Astrocyte (in vitro differentiated cells and primary cell): ENCODE data around the gene GRIN3B.

Experiments used
- EZH2 ChIP-seq: IDR thresholded peaks from 2 replicates; pipeline ENCODE4 v1.6.1; 2012; ENCODE audit warnings: mild to moderate bottlenecking, low read length, inconsistent platforms; ENCODE audit not compliant: insufficient read depth
- TF ChIP-seq, protein P1 (sequence below): IDR thresholded peaks from 2 replicates; pipeline ENCODE4 v1.5.1; 2011; ENCODE audit warnings: low read depth, mild to moderate bottlenecking, inconsistent platforms, low read length, moderate library complexity; ENCODE audit not compliant: insufficient read depth

DNA sequence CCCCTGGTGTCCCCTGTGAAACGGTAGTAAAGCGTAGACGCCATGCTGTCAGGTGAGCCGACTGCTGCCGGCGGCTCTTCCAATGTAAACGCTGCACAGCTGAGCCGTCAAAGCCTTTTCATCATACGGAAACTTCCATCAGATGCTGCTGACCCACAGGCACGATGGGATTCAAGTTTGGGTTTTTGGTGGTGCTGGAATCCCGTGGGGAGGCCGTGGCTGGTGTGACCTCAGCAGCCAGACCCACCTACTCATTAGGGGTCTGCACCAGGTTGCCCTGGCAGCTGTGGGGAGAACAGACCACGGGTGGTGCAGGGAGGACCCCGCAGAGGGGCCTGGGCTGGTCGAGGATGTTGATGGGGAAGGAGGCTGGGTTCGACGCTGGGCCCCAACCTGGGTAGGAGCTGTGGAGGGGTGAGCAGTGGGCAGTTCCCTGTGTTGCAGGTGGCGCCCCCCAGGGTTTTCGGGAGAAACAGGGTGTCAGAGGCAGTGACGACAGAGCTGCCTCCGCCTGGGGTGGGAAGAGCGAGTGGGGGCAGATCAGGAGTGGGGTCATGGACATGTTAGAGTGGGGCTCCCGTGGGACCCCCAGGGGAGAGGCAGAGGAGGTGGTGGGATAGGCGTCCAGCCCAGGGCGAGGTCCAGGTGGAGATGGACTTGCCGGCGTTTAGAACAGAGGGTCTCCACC lies 6.6 kb downstream of the GRIN3B start:
- TF ChIP-seq, protein P1, sequence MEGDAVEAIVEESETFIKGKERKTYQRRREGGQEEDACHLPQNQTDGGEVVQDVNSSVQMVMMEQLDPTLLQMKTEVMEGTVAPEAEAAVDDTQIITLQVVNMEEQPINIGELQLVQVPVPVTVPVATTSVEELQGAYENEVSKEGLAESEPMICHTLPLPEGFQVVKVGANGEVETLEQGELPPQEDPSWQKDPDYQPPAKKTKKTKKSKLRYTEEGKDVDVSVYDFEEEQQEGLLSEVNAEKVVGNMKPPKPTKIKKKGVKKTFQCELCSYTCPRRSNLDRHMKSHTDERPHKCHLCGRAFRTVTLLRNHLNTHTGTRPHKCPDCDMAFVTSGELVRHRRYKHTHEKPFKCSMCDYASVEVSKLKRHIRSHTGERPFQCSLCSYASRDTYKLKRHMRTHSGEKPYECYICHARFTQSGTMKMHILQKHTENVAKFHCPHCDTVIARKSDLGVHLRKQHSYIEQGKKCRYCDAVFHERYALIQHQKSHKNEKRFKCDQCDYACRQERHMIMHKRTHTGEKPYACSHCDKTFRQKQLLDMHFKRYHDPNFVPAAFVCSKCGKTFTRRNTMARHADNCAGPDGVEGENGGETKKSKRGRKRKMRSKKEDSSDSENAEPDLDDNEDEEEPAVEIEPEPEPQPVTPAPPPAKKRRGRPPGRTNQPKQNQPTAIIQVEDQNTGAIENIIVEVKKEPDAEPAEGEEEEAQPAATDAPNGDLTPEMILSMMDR: no peak
- no peak for TF ChIP-seq EZH2
